Uterus (tissue), 4 donors: ENCODE data around the gene SPEG. TPM values are rescaled to one million over a fixed set of nuclear protein-coding genes. Genes with fewer than 3 reads are reported as not detected.

Source experiments
- DNase-seq, 2 donors: peaks; one replicate each; pipeline ENCODE4 v3.0.0-alpha.2; 2019 to 2020
- H3K27ac ChIP-seq, 2 donors: fragments of 200-600 bp; sonication (generic); 1 replicate in 1 of 2; 2 replicates in 1 of 2; pipeline ENCODE4 v1.5.1; 2016 to 2018
- H3K27me3 ChIP-seq, 2 donors: fragments of 200-600 bp; sonication (generic); one replicate each; pipeline ENCODE4 v1.5.1; 2018 to 2019; ENCODE audit warnings: control low read depth in 1 of 2
- H3K36me3 ChIP-seq, 2 donors: fragments of 200-600 bp; sonication (generic); one replicate each; pipeline ENCODE4 v1.5.1; 2019; ENCODE audit warnings: control low read depth in 1 of 2
- H3K4me1 ChIP-seq, 2 donors: fragments of 200-600 bp; sonication (generic); one replicate each; pipeline ENCODE4 v1.5.1; 2018 to 2019; ENCODE audit warnings: control low read depth in 1 of 2
- H3K4me3 ChIP-seq, 2 donors: fragments of 200-600 bp; sonication (generic); 1 replicate in 1 of 2; 2 replicates in 1 of 2; pipeline ENCODE4 v1.5.1; 2018 to 2019; ENCODE audit warnings: mild to moderate bottlenecking in 1 of 2
- H3K9me3 ChIP-seq, 2 donors: fragments of 200-600 bp; sonication (generic); one replicate each; pipeline ENCODE4 v1.5.1; 2019; ENCODE audit warnings: control low read depth in 1 of 2
- CTCF ChIP-seq, 4 experiments: fragments of 200-600 bp in 2 of 4; fragments of 450-650 bp in 2 of 4; sonication (generic) in 2 of 4; IDR thresholded peaks; one replicate each; pipeline ENCODE4 v1.5.1; 2016 to 2019; ENCODE audit warnings: antibody characterized with exemption in 4 of 4, mild to moderate bottlenecking in 2 of 4, moderate library complexity in 1 of 4
- POLR2A ChIP-seq, 2 donors: fragments of 450-650 bp; IDR thresholded peaks; one replicate each; pipeline ENCODE4 v1.6.1; 2016; ENCODE audit warnings: antibody characterized with exemption in 2 of 2, mild to moderate bottlenecking in 1 of 2, moderate library complexity in 1 of 2
- intact Hi-C: fragments of 100-400 bp; cut with DNase I; formaldehyde crosslinking; loops from one replicate; pipeline ENCODE4 v1.15.1; 2023; ENCODE audit warnings: low total_unique reads
- total RNA-seq, 4 donors: library from RNA; depleted of rRNA in 3 of 4; stranded (reverse); fragments of >200 nt in 3 of 4; gene quantifications; one replicate each; pipeline versions ENCODE4 v1.1.0 to v1.2.4, GENCODE V29; 2014 to 2023
- donor health status: DM: yes; HTN: yes; CAD: no.

Gene SPEG
- total RNA-seq, 4 donors from 2014 or later, result 22.9 to 318 (median 36.1) TPM

DNA sequence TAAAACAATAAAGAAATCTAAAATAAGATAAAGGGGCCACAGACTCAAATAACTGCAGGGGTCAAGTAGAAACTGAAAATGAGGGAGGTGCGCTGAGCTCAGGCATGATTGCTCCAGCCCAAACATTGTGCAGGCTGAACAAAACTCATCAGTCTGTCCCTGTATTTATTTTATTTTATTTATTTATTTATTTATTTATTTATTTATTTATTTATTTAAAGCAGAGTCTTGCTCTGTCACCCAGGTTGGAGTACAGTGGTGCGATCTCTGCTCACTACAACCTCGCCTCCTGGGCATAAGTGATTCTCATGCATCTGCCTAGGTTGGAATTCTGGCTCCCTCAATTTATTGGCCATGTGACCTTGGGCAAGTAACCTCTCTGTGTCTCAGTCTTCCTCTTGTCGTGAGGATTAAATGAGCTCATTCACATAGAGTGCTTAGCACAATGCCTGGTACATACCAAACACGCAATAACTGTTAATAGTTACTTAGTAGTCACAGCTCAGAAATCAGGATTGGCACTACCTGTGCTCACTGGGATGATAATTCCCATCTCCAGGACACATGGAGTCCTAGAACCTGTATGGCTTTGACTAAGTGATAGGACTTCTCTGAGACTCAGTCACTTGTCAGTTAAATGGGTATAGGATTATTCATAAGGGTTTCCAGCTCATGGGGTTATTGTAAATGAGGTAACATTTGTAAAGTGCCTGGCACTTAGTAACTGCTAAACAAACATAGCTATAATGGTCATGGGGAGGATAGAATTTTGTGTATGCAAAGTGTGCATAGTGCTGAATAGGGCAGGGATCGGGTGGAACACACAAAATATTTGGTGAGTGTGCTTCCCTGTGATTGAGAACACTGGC lies 6.0 kb downstream of the SPEG start:
- no peak overlapping the region for H3K4me3 ChIP-seq
- peaks cover 0 to 5% of the 10 kb centered on the region in 2 donors for H3K4me1 ChIP-seq
- H3K9me3 ChIP-seq, result no peaks in the 10 kb centered on the region

DNA sequence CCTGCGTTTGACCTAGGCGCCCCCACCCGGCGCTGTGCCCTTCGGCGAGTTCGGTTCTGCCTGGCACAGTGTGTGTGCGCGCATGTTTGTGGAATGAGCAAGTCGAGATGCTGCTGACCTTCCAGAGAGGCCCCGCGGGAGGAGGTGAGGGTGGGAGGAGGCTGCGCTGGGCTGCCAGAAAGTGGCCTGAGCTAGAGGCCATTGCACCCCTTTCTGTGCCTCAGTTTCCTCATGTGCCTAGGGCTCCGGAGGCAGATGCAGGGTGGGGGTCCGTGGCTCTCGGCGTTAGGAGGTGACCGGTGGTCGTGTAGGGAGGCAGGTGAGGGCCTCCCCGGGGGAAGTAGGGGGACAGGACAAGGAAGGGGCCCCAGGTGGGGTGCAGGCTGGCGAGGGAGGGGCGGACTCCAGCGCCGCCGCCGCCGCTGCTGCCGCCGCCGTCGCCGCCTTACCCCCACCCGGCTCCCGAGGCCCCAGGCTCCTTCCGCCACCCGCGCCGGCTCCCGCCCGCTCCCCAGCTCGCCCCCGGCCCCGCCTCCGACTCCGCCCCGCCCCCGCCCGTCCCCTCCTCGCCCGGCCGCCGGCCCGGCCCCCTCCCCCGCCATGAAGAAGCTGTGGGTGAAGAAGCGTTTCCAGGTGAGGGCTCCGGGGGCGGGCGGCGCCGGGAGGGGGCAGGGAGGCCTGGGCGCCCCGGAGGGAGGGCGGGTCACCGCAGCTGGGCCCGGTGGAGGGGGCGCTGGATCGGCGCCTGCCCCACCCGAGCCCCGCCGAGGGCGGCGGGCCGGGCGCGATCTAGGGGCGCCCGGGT lies 7.0 kb downstream of the SPEG start:
- TF ChIP-seq CTCF (IDR thresholded peaks at IDR 0.05), result peak in 1 of 4 experiments; percentile 15
- peak; percentile 19 to 64 for TF ChIP-seq POLR2A (IDR thresholded peaks at IDR 0.05)
- no peaks in the 10 kb centered on the region for H3K27me3 ChIP-seq

More for the DNA sequence above, 6.0 kb downstream of the SPEG start:
- H3K36me3 ChIP-seq, result no peaks in the 10 kb centered on the region
- TF ChIP-seq POLR2A (IDR thresholded peaks at IDR 0.05) (no peak), CTCF (IDR thresholded peaks at IDR 0.05) (no peak)
- no peaks in the 10 kb centered on the region for H3K27me3 ChIP-seq
- H3K27ac ChIP-seq, result peak overlapping the region; percentile 97 to 98
- peak in 1 of 2 donors; percentile 15 for DNase-seq
- intact Hi-C loops, result no loop called here

DNA sequence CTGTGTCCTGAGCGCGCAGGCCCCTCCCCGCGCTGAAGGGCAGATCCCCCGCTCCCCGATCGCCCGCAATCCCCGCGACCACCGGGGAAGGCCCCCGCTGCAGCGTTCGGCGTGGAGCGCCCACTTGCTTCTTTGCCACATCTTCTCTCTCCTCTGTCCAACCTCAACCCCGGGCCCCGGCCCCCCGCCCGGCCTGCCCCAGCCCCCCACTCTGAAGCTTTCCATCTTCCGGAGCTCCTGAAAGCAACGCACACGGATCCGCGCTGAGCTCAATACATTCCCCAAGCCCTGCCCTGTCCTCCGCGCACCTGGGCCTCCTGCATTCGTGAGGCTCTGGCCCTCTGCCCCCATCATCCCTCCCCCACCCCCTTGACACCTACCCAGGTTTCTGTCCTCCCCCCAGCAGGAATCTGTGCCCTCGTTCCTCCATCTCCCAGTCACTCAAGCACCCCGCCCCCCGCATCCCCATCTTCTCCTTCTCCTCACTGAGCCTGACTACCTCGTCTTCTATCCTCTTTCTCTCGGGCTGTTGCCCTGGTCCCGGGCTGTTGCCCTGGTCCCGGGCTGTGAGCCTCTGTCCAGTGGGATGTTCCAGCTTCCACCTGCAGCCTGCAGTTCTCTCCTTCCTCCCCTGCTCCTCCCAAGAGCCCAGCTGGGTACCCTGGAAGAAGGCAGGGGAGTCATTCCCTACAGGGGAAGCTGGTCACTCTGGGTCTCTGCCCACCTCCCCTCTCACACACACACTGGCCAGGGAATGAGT lies 7.8 kb downstream of the SPEG start:
- no peaks in the 10 kb centered on the region for H3K36me3 ChIP-seq
- no peak for DNase-seq
- H3K4me3 ChIP-seq, result peak overlapping the region; percentile 64 to 81
- no peaks in the 10 kb centered on the region for H3K27me3 ChIP-seq
- H3K27ac ChIP-seq, result peak overlapping the region; percentile 97 to 98
- intact Hi-C loops, result no loop called here
- no peak for TF ChIP-seq CTCF (IDR thresholded peaks at IDR 0.05)
- TF ChIP-seq POLR2A (IDR thresholded peaks at IDR 0.05), result no peak
- peaks cover 3 to 7% of the 10 kb centered on the region in 2 donors for H3K4me1 ChIP-seq
- H3K9me3 ChIP-seq, result no peaks in the 10 kb centered on the region

More for the DNA sequence above, 7.0 kb downstream of the SPEG start:
- intact Hi-C loops, result no loop called here
- peak; percentile 74 to 82 for DNase-seq
- Histone ChIP-seq H3K27ac (peak overlapping the region; percentile 97 to 98), H3K36me3 (no peaks in the 10 kb centered on the region), H3K9me3 (no peaks in the 10 kb centered on the region), H3K4me1 (peaks cover 0 to 7% of the 10 kb centered on the region in 2 donors), H3K4me3 (peak overlapping the region; percentile 64 to 81)

DNA sequence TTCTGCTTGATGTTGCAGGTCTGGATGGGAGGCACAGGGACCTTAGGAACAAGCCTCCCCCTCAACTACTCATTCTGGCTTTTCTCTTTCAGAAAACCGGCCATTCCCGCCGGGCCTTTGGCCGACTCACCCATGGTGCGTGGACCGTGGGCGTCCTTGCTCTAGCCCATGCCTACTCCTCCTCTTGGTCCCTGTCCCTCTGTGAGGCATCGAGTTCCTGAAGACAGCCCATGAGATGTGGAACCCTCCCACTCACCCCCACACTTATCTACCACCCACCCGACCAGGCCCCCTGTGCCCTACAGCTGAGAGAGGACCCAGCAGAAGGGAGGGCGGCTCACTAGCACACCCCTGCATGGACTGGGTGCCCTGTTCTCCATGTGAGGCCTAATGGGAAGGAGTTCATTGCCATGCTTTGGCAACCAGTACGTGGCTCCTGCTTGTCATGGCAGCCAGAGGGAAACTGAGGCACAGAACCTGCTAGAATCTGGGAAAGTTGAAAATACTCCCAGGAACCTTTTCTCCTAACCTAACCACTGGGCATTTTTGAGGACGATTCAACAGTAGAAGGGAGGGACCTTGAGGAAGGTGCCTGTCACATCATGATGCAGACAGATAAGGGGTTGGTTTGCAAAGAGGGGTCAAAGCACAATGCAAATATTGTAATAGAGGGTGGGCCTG lies 8.5 kb downstream of the SPEG start:
- Histone ChIP-seq H3K4me3 (peak overlapping the region; percentile 64 to 81), H3K27ac (peak overlapping the region; percentile 97 to 98), H3K36me3 (no peaks in the 10 kb centered on the region), H3K4me1 (peaks cover 3 to 7% of the 10 kb centered on the region in 2 donors), H3K27me3 (no peaks in the 10 kb centered on the region), H3K9me3 (no peaks in the 10 kb centered on the region)
- DNase-seq, result no peak
- intact Hi-C loops, result no loop called here
- TF ChIP-seq POLR2A (IDR thresholded peaks at IDR 0.05) (no peak), CTCF (IDR thresholded peaks at IDR 0.05) (no peak)
